Dedifferentiated amniotic fluid mesenchymal stem cell (primary cell): ENCODE measurements around the gene HHLA2.

Source experiments
- DNase-seq: peaks from one replicate; pipeline ENCODE4 v3.0.0-alpha.2; 2016; ENCODE audit errors: extremely low spot score

HHLA2 gene

DNA sequence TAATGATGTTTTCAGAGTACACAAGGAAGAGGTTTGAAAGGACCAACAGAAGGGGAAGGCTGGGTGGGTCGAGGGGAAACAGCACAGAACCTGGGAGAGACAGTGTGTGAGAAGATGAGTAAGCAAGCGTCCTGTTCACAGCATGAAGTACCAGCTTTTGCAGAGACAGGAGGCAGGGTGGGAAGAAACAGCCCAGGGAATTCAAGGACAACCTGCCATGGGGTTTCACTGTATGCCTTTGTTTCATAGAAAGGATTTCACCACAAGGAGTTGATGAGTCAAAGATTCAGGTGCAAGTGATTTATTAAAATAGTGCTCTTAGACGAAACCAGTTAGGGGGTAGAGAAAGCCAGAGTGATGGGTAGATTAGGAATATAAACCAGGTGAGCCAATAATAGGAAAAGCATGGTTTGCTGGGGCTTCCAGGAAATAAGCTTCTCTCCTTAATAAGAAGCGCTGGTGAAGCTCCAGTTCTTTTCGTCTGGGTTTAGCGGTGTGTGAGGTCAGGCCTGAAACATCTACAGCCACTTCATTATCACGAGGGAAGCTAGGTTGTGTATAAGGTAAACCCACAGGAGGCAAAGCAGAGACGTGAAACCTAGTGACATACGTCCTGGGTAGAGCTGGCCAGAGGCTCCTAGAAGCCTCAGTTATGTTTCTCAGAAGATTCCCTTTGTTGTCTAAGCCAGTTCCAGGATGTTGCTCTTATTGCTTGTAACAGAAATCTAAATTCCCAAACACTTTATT, 3.9 kb downstream of the HHLA2 start:
- DNase-seq, result no peak

DNA sequence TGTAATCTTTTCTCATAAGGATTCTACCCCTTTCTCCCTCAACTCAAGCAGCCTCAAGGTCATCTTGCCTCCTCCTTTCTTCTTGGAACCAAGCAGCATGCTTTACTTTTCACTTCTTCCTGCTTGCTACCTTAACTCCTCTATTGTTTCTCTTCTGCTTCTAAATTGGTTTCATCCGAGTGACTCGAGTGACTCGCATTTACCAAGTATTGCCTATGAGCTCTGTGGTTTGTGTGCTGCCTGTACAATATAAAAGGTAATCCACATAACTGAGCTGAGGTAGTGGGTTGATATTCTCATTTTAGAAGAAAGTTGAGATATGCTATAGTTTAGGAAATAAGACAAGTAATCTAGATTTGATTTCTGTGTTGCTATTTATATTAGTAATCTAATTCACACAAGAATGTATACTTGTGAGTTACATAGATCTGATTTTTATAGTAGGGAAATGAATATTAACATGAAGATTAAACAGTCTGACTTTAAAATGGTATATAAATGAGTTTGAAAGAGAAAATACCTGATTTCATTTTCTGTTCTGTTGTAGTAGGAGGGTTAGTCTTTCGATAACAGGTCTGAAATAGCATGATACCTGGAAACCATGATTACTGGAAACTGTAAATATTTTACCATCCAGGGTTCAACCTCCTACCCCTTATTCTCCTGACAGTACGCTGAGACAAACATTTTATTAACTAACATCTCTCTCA, 5.5 kb downstream of the HHLA2 start:
- no peak for DNase-seq

DNA sequence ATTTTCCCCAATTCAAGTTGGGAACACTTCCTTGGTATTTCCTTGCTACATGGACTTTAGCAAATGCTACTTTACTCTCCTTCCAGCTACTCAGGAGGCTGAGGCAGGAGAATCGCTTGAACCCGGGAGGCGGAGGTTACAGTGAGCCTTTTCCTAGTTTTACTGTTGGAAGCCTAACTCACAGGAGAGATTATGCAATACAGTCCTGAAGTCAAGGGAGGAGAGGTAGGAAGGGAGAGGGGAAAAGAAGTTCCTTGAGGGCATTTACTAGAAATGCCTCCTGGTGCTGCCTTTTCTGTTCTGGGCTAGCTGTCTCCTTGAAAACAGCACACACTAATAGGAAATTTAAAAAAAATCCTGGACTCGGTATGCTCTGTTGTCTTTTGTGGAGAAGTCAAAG, 6.2 kb downstream of the HHLA2 start:
- DNase-seq, result no peak

DNA sequence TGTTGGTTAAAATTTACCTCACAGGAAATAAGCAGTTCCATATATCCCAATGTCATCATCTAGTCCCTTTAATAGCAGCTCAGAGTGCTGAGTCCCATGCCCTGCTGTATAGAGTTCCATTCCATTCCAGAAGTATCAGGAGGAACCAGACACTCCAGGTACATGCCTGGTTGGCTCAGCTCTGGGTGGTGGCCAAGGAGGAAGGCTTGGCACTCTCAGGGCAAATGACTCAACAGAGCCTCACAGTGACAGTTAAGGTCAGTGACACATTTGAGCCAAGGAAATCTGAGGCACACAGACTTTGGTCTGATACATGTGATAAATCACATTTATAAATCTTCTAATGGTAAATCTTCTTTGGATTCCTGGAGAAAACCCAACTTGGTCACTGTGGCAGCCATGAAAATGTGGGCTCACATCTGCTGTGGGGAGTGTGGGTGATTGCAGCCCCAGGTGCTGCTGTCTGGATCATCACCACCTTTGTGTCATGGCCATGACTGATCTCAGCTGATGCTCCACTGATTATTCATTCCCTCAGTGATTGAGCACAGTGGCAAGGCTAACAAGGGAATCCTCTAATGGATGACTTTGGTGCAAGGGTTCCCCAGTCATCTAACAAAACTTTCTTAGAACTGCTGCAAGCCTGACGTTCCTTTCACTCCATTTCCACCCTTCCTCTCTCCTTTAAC, 9.3 kb downstream of the HHLA2 start:
- DNase-seq, result no peak

DNA sequence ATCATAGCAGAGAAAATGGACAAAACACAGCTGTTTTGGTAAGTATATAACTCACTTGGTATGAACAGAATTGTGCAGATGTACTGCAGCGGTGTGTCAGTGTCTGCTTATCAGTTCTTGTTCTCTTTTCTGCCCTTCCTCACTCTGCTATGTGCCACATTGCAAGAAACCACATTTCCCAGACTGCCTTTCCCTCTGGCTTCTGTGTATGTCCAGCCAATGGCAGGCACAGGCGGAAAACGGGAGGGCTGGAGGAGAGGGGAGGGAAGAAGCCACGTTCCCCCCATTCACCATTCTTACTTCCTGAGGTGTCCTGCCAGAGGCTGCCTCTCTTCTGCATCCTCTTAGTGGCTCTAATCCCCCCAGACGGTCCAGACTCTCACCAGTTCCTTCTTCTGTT, 15.4 kb downstream of the HHLA2 start:
- no peak for DNase-seq

DNA sequence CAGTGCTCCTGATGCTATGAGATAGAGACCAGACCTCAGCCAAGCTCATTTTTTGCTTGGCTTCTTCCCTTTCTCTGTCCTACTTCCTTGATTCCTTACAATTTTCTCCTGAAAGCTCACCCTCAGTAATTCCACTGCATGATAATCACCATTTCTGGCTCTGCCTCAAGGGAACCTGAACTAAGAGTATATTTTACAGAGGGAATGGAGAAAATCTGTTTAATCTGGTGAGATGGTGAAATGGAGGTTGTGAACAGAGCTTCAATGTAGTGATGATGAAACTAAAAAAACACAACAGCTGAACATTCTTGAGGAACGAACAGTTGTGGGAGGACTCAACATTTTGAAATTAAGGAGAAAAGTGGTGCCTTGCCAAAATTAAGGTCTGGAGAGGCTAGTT, 16.3 kb downstream of the HHLA2 start:
- no peak for DNase-seq

DNA sequence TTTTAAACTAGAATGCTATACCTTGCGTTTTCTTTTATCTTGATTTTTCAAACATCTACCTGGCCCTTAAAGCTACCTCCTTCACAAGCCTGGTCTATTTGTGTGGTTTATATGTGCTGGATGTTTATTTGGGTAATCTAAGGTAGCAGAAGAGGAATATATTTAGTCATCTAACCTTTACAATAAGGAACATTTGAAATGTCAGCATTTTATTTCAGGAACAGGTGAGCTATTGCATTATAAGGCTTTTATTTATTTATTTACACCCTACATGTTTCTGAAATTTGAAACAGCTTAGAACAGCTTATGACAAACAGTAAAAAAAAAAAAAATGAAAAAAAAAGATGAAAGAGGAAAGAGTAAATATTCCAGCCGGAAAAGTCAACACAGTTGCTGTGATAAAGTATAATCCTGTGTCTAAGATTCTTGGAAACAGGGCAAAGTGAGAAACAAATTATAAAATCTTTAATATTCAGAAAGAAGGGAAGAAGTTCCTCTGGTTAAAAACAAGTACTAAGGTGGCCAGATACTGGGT, 19.5 kb downstream of the HHLA2 start:
- DNase-seq, result no peak

DNA sequence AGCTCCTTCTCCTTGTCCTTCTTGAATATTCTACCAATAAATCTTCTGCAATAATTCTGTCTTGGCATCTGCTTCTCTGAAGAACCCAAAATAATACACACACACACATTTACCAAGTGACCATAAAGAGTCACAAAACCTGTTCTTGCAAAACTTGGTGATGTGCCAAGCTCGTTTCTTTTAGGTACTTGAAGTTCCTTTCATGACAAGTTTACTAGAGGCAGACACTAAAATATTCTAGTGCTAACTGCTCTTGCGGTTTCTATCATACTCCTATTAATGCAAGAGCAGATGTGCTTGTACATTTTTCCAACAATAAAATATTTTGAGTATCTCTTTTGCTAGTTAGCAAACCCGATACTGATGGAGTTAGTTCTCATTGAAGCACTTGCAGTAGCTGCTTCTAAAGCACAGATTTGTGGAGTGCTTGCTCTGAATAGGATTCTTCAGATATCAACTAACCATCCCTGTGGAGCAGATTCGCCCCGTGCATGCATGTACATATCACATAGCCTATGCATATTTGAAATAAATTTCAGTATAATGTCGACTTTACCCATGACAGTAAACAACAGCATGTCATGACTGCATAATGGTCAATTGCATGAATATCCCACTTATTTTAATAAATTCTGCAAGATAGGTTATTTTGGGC, 23.2 kb downstream of the HHLA2 start:
- no peak for DNase-seq

DNA sequence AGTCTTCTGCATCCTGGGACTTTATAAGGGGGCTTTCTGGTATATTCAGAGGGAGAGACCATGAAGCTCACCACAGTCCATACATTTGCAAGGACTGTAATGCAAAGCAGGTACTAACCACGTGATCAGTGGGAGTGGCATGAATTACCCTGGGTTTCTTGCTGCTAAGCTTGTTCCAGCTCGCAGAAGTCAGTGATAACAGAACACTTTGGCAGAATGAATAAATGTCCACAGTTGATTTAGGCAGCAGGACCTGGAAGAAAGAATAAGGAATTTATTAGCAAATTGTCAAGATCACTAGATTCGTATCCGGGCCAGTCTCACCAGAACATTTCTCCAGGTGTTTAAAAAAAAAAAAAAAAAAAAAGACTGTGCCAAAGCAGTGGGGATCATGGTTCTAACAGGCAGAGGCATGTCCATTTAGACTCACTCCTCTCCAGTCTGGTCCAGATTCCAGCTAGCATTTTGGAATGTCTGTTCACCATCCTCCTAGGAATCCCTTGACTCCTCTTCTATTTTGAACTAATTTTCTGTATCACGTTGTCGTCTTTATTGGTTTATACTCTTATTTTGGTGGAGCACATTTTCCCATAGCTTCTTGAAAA, 24.5 kb downstream of the HHLA2 start:
- no peak for DNase-seq

DNA sequence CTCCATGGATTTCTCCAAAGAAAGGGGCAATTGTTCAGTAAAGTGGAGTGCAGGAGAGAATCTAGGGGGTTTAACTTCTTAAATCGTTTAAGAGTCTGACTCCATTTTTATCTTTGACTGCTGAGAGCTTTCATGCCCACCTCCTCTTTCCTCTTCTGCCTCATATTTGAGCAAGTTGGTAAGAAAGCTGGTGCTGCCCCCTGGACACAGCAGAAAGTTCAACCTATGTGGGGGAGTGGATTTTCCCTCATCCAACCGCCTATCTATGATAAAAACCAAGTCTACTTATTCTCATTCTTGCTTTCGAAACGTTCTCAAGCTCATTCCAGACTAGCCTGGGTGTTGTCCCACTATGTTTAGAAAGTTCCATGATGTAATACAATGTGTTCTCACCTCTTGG, 26.0 kb downstream of the HHLA2 start:
- DNase-seq, result no peak

DNA sequence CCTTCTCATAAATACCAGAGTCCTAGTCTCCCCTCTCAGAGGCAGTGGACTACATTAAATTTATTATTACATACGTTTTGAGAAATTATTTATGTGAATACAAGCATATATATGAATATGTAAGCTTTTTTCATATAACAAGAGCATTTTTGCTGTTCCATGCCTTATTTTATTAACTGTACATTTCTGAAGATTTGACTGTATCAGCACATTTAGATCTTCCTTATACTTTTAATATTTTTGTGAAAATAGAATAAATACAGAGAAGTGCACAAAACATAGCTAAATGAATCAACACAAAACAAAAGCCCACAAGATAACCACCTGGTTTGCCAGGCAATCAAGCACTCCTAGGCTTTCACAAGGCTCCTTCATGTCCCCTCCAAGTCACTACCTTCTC, 27.8 kb downstream of the HHLA2 start:
- no peak for DNase-seq

DNA sequence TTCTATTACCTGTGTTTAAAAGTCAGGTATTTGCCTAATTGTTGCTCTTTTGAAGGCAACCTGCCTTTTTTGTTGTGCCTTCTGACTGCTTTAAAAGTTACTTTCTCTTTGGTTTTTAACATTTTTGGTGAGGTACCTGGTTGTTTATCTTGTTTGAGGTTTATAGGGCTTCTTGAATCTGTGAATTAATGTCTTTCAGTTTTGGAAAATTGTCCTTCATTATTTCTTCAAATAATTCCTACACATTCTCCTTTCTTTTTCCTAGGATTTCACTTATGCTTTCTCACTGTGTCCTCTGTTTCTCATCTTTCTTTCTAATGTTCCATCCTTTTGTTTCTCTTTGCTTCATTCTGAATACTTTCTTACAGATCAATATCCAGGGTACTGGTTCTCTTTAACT, 30.8 kb downstream of the HHLA2 start:
- DNase-seq, result no peak

DNA sequence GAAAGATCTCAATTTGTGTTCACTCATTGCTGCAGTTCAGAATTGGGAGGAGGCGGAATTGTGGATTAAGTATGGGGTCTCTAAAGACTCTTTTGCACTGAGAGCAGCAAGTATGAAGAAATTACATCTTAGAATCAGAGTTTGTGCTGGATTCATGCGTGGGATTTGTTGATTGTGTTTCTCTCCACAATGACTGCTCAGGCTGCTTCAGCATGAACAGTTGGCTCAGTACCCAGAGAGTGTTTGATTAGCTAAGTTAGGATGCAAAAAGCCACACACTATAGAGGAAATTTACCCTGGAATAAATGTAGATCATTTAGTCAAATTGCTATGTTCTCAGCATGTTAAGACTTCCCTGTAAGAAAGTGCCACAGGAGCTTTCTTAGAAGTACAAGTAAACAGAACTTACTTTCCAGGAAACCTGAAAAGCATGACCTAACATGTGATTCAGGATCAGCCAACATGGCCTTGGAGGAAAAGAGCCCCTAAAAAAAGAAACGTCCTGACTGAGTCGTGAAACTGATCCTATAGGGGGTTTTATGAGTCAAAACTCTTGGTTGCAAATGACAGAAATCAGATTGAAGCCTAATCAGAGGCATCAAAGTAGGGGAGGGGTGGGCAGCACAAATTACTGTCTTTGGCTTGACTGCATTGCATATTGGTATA, 32.6 kb downstream of the HHLA2 start:
- DNase-seq, result no peak

DNA sequence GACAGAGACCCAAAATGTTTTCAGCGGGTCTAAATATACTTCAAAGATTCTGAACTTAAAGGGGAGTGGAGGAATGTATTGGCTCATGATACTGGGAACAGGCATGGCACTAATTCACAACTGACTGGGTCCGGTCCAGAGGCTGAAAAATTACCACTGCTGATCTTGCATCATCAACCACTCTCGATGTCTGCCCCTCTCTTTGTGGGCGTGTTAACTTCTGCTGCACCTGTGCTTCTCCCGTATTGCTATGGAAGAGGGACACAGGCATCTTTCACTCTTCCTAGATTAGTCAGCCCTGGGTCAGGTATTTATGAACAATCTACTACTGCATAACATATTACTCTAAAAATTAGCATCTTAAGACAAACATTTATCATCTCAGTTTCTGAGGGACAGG, 33.2 kb downstream of the HHLA2 start:
- DNase-seq, result no peak

DNA sequence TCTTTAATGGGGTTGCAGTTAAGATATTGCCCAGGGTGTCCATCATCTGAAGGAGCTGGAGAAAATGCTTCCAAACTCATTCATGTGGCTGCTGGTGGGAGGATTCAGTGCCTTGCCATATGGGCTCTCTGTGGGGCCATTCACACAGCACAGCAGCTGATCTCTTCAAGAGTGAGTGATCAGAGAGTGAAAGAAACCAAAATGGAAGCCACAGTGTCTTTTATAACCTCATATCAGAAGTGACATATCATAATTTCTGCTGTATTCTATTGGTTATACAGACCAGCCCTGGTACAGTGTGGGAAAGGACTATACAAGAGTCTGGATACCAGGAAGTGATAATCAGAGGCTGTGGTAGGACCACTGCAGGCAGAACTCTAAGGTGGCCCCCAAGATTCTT, 33.6 kb downstream of the HHLA2 start:
- no peak for DNase-seq

DNA sequence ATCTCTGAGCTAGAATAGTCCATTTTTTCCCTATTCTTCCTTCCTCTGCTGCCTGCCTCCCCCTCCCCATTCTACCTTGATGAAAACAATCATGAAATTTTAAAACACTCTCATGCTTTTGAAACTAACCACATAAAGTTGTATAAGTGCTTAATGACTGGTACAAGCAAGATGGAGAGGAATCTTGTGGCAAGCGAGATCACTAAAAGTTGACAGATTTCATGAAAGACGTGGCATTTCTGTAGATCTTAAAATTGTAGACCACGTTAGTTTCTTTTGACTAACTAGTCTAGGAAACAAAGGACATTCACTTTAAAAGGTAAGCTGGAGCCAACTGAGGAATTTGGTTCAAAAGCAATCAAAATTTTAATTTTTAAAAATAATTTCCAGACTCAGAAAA, 35.4 kb downstream of the HHLA2 start:
- no peak for DNase-seq

DNA sequence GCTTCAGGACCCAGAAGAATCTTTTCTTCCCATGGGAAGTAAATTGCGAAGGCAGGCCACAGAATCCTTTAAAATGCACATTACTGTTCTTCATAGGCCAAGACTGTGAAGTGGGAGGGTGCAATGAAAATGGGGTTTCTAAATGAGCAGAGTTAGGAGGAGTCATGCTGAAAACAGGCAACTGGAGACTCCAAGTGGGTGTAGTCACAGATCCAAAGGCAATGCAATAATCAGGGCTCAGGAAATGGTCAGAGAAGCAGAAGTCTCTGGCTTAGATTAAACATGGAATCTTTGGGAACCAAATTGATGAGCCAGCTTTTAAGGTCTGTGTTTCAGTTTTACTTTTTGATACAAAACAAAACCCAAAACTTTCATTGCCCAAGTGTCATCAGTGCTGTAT, 37.6 kb downstream of the HHLA2 start:
- DNase-seq, result no peak

DNA sequence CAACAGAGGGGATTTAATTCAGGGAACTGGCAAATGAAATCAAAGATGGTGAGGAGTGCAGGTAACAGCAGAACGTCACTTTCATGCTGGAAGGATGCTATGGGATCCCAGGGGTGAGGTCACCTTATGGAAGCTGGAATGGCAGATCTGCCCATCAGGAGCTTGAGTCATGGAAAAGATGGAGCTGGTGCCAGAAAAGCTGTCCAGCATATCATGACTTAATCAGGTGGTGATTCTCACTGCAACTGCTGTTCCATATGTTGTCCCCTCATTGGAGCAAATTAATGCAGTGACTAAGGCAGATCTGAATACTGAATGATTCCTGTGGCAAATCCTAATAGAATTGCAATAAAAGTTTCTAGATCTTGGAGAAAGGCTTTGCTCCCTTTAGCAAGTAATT, 38.4 kb downstream of the HHLA2 start:
- DNase-seq, result no peak

DNA sequence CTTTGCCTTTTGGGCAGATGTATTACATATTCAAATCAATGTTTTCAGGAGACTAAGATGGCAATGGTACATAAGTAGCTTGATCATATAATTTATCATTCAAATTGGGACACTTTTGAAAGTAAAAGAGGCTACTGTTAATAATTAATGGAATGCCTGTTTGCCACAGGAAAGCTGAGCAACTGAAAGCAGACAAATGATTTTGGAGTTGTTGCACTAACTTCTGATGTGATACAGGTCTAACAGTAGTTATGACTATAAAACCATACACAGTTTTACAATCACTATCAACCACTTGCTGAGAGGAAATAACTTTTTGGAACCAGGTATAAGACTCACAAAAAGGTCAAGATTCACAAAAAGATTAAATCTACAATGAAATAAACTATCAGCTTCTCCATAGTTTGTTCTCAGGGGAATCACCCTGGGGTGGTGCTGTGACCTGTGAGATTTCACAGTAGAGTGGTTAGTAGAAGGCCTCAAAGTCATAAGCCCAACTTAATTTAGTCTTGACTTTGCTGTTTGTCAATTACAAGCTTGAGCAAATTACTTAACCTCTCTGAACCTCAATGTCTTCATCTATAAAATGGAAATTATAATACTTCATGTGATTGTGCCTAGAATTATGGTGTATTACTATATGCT, 42.7 kb downstream of the HHLA2 start:
- DNase-seq, result no peak

DNA sequence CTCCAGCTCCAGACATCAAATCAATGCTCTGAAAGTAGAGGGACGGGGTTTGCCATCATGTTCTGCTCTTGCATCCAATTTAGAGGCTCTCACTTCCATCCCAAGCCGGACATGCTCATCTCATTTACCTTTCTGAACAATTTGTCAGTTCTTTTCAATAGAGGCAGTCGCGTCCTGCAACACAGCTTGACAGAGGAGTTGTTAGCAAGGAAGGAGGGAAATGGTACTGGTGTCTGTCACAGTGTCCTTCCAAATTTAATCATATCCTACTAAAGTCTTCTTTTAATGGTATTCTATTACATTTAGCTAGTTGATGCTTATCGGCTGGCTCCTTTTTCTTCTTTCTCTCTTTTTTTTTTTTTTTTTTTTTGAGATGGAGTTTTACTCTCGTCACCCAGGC, 45.6 kb downstream of the HHLA2 start:
- DNase-seq, result no peak
